HG03558 (cell line): ENCODE data around the gene UBASH3A.
"Not testable (repeated sequence)": the region's sequence is repeated elsewhere in the genome, so short reads cannot be mapped to it uniquely, and the experiment has no call there.

Experiments used
- ATAC-seq: cut with Tn5 transposase; IDR thresholded peaks from one replicate; pipeline ENCODE4 v1.9.1; 2021; ENCODE audit warnings: moderate number of reproducible peaks; ENCODE audit not compliant: unreplicated experiment; ENCODE audit errors: extremely low read depth

Gene UBASH3A

GRCh38 chr21:42407476-42407875, 3.8 kb downstream of the UBASH3A start:
- no peak for ATAC-seq

GRCh38 chr21:42408718-42409117, 5.0 kb downstream of the UBASH3A start:
- not testable (repeated sequence) for ATAC-seq

- no peak for ATAC-seq
Observed at GRCh38 chr21:42409366-42409765, 5.7 kb downstream of the UBASH3A start.

- ATAC-seq: no peak
Observed at GRCh38 chr21:42411197-42411869, 7.6 kb downstream of the UBASH3A start.

GRCh38 chr21:42411891-42412635, 8.4 kb downstream of the UBASH3A start:
- ATAC-seq: no peak

GRCh38 chr21:42412636-42412933, 8.9 kb downstream of the UBASH3A start:
- no peak for ATAC-seq

GRCh38 chr21:42413093-42413492, 9.4 kb downstream of the UBASH3A start:
- no peak for ATAC-seq

DNA sequence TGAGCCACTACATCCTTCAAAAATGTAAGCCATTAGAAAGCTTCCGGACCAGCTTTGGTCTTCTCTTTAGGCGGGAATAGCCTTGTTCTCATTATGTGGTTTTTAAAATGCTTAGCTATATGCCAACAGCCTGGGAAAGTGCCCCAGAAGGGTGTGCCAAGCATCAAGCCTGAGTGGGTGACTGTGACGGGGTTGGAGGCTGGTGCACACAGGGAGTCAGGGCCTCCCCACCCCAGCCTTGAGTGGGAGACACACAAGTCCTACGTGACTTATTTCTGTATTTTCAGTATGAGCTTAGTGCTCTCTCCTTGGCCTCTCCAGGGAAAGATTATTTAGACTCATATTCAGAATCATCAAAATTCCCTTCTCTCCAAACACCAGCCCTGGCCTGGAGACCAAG, 9.8 kb downstream of the UBASH3A start:
- no peak for ATAC-seq

DNA sequence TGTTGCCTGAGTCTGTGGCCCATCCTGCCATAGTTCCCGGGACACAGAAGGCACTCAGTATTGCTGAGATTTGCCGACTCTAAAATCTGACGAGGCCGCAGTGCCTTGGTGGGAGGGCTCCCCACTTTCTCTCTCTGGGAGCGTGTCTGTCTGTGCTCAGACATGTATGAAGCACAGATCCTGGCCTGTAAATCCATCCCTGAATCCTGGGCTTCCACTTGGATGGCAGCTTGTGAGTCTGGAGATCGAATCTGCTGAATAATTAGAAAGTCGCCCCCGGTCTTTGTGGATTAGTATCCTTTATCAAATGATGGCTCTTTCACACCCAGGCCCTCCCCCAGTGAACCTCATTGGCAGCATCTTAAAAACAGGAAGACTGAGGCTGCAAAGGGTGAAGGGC, 10.4 kb downstream of the UBASH3A start:
- no peak for ATAC-seq

- no peak for ATAC-seq
Observed at GRCh38 chr21:42414553-42414927, 10.8 kb downstream of the UBASH3A start.

GRCh38 chr21:42414928-42415769, 11.4 kb downstream of the UBASH3A start:
- peak; percentile 56 for ATAC-seq

DNA sequence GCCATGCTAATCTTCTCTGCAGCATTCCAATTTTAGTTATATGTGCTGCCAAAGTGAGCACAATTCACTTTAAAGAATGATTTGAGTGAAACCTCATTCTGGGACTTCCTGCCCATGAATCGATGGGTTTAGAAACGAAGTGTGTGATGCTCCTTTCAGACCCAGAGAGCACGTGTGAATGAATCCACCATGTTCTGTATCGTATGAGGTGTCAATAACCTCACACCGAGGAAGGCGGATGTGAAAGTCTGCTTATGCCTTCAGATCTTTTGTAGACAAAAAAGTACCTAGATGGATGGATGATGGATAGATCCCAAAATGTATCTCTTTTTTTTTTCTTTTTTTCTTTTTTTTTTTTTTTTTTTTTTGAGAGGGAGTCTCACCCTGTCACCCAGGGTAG, 13.8 kb downstream of the UBASH3A start:
- no peak for ATAC-seq

GRCh38 chr21:42418886-42419285, 15.2 kb downstream of the UBASH3A start:
- no peak for ATAC-seq

- ATAC-seq: no peak
Observed at GRCh38 chr21:42419845-42420244, 16.1 kb downstream of the UBASH3A start.

DNA sequence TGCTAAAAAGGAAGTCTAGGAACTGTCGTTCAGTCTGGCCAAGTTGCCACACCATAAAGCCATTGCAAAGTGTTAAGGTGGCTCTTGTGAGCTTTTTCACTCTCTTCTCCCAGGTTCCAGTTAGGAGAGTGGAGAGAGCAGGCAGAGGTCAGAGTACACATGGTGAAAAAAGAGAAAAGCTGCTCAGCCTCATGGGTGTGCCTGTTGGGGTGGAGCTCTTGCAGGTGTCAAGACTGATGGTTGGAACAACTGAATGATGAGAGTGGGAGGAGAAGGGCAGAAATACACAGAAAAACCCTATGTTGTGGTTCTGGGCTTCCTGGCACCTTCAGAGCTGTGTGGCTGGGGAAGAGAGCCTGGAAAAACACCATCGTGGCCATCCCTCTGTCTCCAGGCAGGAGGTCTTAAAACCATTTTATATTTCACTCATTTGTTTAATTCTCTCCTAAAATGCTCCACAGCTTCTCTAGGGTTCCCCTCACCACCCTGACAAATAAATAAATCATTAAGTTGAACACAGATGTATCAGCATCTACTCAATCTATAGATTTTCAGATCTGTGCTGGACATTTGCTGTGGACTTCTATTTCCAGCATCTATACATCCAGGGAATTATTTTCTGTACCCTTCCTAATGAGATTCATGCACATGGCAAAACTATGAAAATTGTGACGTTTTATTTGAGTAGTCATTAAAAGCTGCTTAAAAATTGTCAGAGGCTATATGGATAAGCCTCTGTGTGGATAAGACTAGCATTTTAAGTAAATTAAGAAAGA, 17.5 kb downstream of the UBASH3A start:
- no peak for ATAC-seq

GRCh38 chr21:42423197-42423675, 19.5 kb downstream of the UBASH3A start:
- ATAC-seq: no peak

GRCh38 chr21:42423685-42424084, 20.0 kb downstream of the UBASH3A start:
- no peak for ATAC-seq

DNA sequence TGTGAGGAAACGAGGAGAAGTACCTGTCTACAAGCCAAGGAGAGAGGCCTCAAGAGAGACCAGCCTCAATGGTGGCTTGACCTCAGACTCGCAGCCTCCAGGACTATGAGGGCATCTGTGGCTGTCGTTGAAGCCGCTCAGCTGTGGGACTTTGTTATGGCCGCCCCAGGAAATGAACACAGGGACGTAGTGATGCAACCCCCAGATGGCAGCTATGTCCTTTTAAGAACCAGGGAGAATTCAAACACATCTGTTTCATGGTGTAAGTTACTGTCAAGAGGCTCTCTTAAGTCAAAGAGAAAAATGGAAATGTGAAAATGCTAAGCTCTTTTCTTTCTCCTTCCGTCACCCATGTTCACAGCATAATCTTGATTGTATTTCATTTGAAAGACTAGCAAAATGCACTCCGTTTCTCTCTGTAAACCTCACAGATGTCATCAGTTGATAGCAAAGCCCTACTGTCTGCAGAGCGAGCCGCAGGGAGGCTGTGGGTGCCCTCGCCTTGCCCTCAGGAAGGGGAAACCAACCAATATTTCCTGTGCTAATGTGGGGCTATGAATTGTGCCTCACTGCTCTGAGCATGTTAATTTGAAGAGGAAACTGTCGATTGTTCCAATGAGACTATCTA, 21.3 kb downstream of the UBASH3A start:
- no peak for ATAC-seq

- no peak for ATAC-seq
Observed at GRCh38 chr21:42425591-42425990, 21.9 kb downstream of the UBASH3A start.

GRCh38 chr21:42426424-42426823, 22.7 kb downstream of the UBASH3A start:
- ATAC-seq: no peak
